ENCODE data around the gene CIB4.

GRCh38 chr2:26578113-26578458, 63.1 kb downstream of the CIB4 start:
- TF ChIP-seq, protein P1, sequence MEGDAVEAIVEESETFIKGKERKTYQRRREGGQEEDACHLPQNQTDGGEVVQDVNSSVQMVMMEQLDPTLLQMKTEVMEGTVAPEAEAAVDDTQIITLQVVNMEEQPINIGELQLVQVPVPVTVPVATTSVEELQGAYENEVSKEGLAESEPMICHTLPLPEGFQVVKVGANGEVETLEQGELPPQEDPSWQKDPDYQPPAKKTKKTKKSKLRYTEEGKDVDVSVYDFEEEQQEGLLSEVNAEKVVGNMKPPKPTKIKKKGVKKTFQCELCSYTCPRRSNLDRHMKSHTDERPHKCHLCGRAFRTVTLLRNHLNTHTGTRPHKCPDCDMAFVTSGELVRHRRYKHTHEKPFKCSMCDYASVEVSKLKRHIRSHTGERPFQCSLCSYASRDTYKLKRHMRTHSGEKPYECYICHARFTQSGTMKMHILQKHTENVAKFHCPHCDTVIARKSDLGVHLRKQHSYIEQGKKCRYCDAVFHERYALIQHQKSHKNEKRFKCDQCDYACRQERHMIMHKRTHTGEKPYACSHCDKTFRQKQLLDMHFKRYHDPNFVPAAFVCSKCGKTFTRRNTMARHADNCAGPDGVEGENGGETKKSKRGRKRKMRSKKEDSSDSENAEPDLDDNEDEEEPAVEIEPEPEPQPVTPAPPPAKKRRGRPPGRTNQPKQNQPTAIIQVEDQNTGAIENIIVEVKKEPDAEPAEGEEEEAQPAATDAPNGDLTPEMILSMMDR (IDR thresholded peaks at IDR 0.05): no peak
- no peak for TF ChIP-seq EP300 (IDR thresholded peaks at IDR 0.05)
- TF ChIP-seq POLR2AphosphoS5 (IDR thresholded peaks at IDR 0.05): no peak
